HepG2 (cell line): ENCODE data around the gene SLC5A6. TPM values are rescaled to one million over a fixed set of nuclear protein-coding genes. Genes with fewer than 3 reads are reported as not detected.

Experiments
- ATAC-seq: fragments of 200-7000 bp; cut with Tn5 transposase; 3 replicates; pipeline ENCODE4 v1.9.1; 2020; ENCODE audit warnings: mild to moderate bottlenecking, moderate library complexity
- BruUV-seq: library from RNA; stranded (reverse); fragments of 400-500 nt; replicated peaks from 2 replicates; lab custom pipeline; 2021; lab: Mats Ljungman, UMichigan
- CTCF ChIA-PET: fragments of 300-600 bp; formaldehyde crosslinking; extraction: SDS; loops from one replicate; lab custom pipeline; 2021; ENCODE audit warnings: low total read pairs, inconsistent platforms, low intra/inter-chr PET ratio; lab: Yijun Ruan, JAX
- POLR2A ChIA-PET: fragments of 350-600 bp; sonication (Branson Sonifier 250); formaldehyde crosslinking; loops from one replicate; lab custom pipeline; 2020; ENCODE audit warnings: antibody characterized with exemption, inconsistent platforms; lab: Yijun Ruan, JAX
- DNase-seq: peaks from one replicate; pipeline ENCODE4 v3.0.0-alpha.2; 2015; ENCODE audit warnings: low spot score
- FAIRE-seq: peaks from 3 replicates; lab custom pipeline; 2011; peaks lifted over from hg19 to GRCh38; lab: Jason Lieb, UNC
- H2AFZ ChIP-seq: one replicate; pipeline ENCODE4 v1.6.1; 2011; ENCODE audit warnings: low read length, inconsistent platforms
- H3K27ac ChIP-seq: fragments of 300-600 bp; 3 replicates; pipeline ENCODE4 v1.8.0; 2011; ENCODE audit warnings: mixed run types, mild to moderate bottlenecking, mixed read lengths, low read length, inconsistent platforms; ENCODE audit not compliant: insufficient read depth; ENCODE audit errors: extremely low read length
- H3K27me3 ChIP-seq, 2 experiments: fragments of 200-600 bp in 1 of 2; 2 replicates in 1 of 2; 3 replicates in 1 of 2; pipeline versions ENCODE4 v1.6.0 to v1.8.0; 2011; ENCODE audit warnings: low read length in 2 of 2, mild to moderate bottlenecking in 2 of 2, moderate library complexity in 2 of 2, inconsistent platforms in 1 of 2; ENCODE audit not compliant: insufficient read depth in 2 of 2, control insufficient read depth in 1 of 2
- H3K36me3 ChIP-seq, 2 experiments: fragments of 200-600 bp in 1 of 2; replicated peaks in 1 of 2; 2 replicates in 1 of 2; 3 replicates in 1 of 2; pipeline versions ENCODE4 v1.5.1 to v1.8.0; 2011; ENCODE audit warnings: low read length in 2 of 2, inconsistent platforms in 1 of 2; ENCODE audit not compliant: insufficient read depth in 2 of 2, control insufficient read depth in 1 of 2
- H3K4me1 ChIP-seq: 2 replicates; pipeline ENCODE4 v1.5.1; 2012; ENCODE audit warnings: low read length, inconsistent platforms; ENCODE audit not compliant: insufficient read depth
- H3K4me2 ChIP-seq: 2 replicates; pipeline ENCODE4 v1.6.0; 2011; ENCODE audit warnings: low read depth, low read length, inconsistent platforms
- H3K4me3 ChIP-seq, 3 experiments: fragments of 200-600 bp in 1 of 3; sonication (generic), shearing (Covaris generic) in 1 of 3; replicated peaks in 1 of 3; 2 replicates each; pipeline ENCODE4 v1.5.1; 2011 to 2016; ENCODE audit warnings: low read length in 3 of 3, inconsistent platforms in 2 of 3, low read depth in 2 of 3, mild to moderate bottlenecking in 2 of 3, control low read depth in 1 of 3, mixed read lengths in 1 of 3; ENCODE audit not compliant: insufficient read depth in 1 of 3
- H3K79me2 ChIP-seq: one replicate; pipeline ENCODE4 v1.6.1; 2011; ENCODE audit warnings: low read length, inconsistent platforms; ENCODE audit not compliant: insufficient read depth
- H3K9ac ChIP-seq: 2 replicates; pipeline ENCODE4 v1.6.0; 2011; ENCODE audit warnings: mild to moderate bottlenecking, low read depth, low read length, inconsistent platforms; ENCODE audit not compliant: insufficient read depth
- H3K9me3 ChIP-seq: 2 replicates; pipeline ENCODE4 v1.5.1; 2012; ENCODE audit warnings: mild to moderate bottlenecking, low read length
- H4K20me1 ChIP-seq: 2 replicates; pipeline ENCODE4 v1.6.0; 2011; ENCODE audit warnings: inconsistent platforms, mild to moderate bottlenecking, low read length, moderate library complexity; ENCODE audit not compliant: insufficient read depth
- ATRX ChIP-seq: sonication (generic); formaldehyde crosslinking; IDR thresholded peaks from 2 replicates; pipeline ENCODE4 v1.4.0; 2020; ENCODE audit warnings: missing genetic modification reagents, borderline replicate concordance
- HMG20A ChIP-seq: IDR thresholded peaks from 2 replicates; pipeline ENCODE4 v1.6.1; 2016; ENCODE audit warnings: borderline replicate concordance
- JUN ChIP-seq: sonication (generic); formaldehyde crosslinking; IDR thresholded peaks from 2 replicates; pipeline ENCODE4 v1.4.0; 2020; ENCODE audit warnings: mild to moderate bottlenecking, missing genetic modification reagents
- KIAA2018 ChIP-seq: sonication (generic); formaldehyde crosslinking; IDR thresholded peaks from 2 replicates; pipeline ENCODE4 v1.5.0; 2020; ENCODE audit warnings: mild to moderate bottlenecking, missing genetic modification reagents, borderline replicate concordance
- MXD1 ChIP-seq: sonication (generic); formaldehyde crosslinking; IDR thresholded peaks from 2 replicates; pipeline ENCODE4 v1.4.0; 2020; ENCODE audit warnings: mild to moderate bottlenecking, missing genetic modification reagents
- POLR2AphosphoS2 ChIP-seq: IDR thresholded peaks from 2 replicates; pipeline ENCODE4 v1.6.1; 2011; ENCODE audit warnings: low read depth, low read length, improper control_type of control experiment
- SCMH1 ChIP-seq: sonication (generic); formaldehyde crosslinking; IDR thresholded peaks from 2 replicates; pipeline ENCODE4 v1.9.0; 2021; ENCODE audit warnings: missing genetic modification reagents, mild to moderate bottlenecking, borderline replicate concordance
- TOPORS ChIP-seq: sonication (generic); formaldehyde crosslinking; IDR thresholded peaks from 2 replicates; pipeline ENCODE4 v1.8.0; 2023; ENCODE audit warnings: mild to moderate bottlenecking, missing genetic modification reagents
- UBTF ChIP-seq: sonication (generic); formaldehyde crosslinking; IDR thresholded peaks from 2 replicates; pipeline ENCODE4 v1.4.0; 2020; ENCODE audit warnings: mild to moderate bottlenecking, missing genetic modification reagents
- ZNF362 ChIP-seq: sonication (generic); formaldehyde crosslinking; IDR thresholded peaks from 2 replicates; pipeline ENCODE4 v1.4.0; 2020; ENCODE audit warnings: missing genetic modification reagents, mild to moderate bottlenecking, borderline replicate concordance
- ZNF563 ChIP-seq: sonication (generic); formaldehyde crosslinking; IDR thresholded peaks from 2 replicates; pipeline ENCODE4 v1.8.0; 2022; ENCODE audit warnings: mild to moderate bottlenecking, moderate library complexity, missing genetic modification reagents
- WGBS: methylation state at CpG from one replicate; pipeline ENCODE4 v1.1.6; 2017; ENCODE audit warnings: low lambda C conversion rate; 5-methylcytosine and 5-hydroxymethylcytosine counted together
- in situ Hi-C: cut with HindIII; loops from 2 replicates; pipeline ENCODE4 v1.10.0; 2017; ENCODE audit warnings: low pct_unique_long_range_greater_than_20kb; ENCODE audit not compliant: extremely low pct_ligation_motif_present
- intact Hi-C: fragments of 100-400 bp; cut with micrococcal nuclease; formaldehyde crosslinking; loops from one replicate; pipeline ENCODE4 v1.10.0; 2022; ENCODE audit not compliant: unreplicated experiment
- polyA plus RNA-seq, 8 experiments: library from polyadenylated mRNA; depleted of rRNA in 3 of 8; stranded (reverse) in 7 of 8; unstranded in 1 of 8; fragments of >200 nt; fragmentation: Illumina TruSeq in 4 of 8; extraction: Trizol in 4 of 8; gene quantifications; 2 replicates each; pipeline versions ENCODE4 v1.2.1 to v1.2.3, GENCODE V29; 2011 to 2016; ENCODE audit warnings: low read depth in 4 of 8, missing spikeins in 1 of 8, mixed read lengths in 1 of 8; ENCODE audit not compliant: insufficient read depth in 1 of 8
- total RNA-seq, 5 experiments: library from RNA; depleted of rRNA; stranded (reverse); fragments of >200 nt; fragmentation: Illumina TruSeq; extraction: Trizol; gene quantifications; 2 replicates each; pipeline ENCODE4 v1.2.3, GENCODE V29; 2016; ENCODE audit warnings: low read depth in 1 of 5

SLC5A6 gene
- total and polyA plus RNA-seq, 2 of the 13 experiments (the other 11 are each of a cell fraction or from before 2014, with no cell fraction given) = 135 to 417 TPM

- no peak for TF ChIP-seq UBTF (CRISPR knock-in tag)
These were observed 28.3 kb upstream of the SLC5A6 start (continued) for GRCh38 chr2:27240406-27240805.

- Histone ChIP-seq H4K20me1 (no peaks in the 10 kb centered on the region), H3K9me3 (no peaks in the 10 kb centered on the region), H2AFZ (no peak overlapping the region), H3K36me3 (peaks cover 79 to 96% of the 10 kb centered on the region in 2 experiments), H3K27me3 (no peaks in the 10 kb centered on the region), H3K79me2 (no peaks in the 10 kb centered on the region), H3K4me3 (no peak overlapping the region), H3K27ac (no peak overlapping the region), H3K4me2 (no peak overlapping the region), H3K9ac (no peak overlapping the region), H3K4me1 (no peaks in the 10 kb centered on the region)
- WGBS = 93% methylated on average over 8 of the region's 8 CpGs
- CTCF ChIA-PET = no interaction called here
- intact Hi-C loops = no loop called here
- in situ Hi-C loops = no loop called here
- no peak for ATAC-seq
- DNase-seq = no peak
- no TSS peak for BruUV-seq
- POLR2A ChIA-PET = interaction anchor here (1.0 kb wide), 1 partner anchor 12 kb away, joined by 3 read pairs; no protein-coding TSS in a partner anchor
- no peak for FAIRE-seq
- TF ChIP-seq ZNF563 = no peak
- no peak for TF ChIP-seq KIAA2018 (CRISPR knock-in tag)
- no peak for TF ChIP-seq TOPORS
- no peak for TF ChIP-seq SCMH1 (CRISPR knock-in tag)
- no peak for TF ChIP-seq ZNF362
- TF ChIP-seq HMG20A = no peak
- TF ChIP-seq MXD1 (CRISPR knock-in tag) = no peak
- no peak for TF ChIP-seq POLR2AphosphoS2
- TF ChIP-seq JUN (CRISPR knock-in tag) = no peak
- TF ChIP-seq ATRX (CRISPR knock-in tag) = no peak
These were observed 26.9 kb upstream of the SLC5A6 start for GRCh38 chr2:27238976-27239375.
